ENCODE results near the gene KDM7A.

KDM7A gene

DNA sequence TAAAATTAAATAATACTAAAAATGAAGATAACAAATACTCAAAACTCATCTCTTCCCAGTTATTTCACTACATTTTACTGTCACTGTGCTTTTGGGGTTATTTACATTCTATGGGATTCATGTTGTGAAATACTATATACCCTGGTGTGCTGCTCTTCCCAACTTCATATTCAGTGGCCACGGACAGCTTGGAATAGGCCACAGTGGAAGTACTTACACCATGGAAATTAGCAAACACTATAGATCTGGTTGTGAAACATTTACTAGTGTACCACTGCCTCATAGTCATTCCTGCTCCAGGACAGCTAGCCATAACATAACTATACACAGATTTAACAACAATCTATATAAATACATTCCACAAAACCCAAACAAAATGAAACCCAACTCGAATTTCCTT lies 21.2 kb upstream of the KDM7A start:
- TF ChIP-seq ZFX (IDR thresholded peaks at IDR 0.05; ENCODE audit: borderline replicate concordance) = no peak
- TF ChIP-seq, protein P1, sequence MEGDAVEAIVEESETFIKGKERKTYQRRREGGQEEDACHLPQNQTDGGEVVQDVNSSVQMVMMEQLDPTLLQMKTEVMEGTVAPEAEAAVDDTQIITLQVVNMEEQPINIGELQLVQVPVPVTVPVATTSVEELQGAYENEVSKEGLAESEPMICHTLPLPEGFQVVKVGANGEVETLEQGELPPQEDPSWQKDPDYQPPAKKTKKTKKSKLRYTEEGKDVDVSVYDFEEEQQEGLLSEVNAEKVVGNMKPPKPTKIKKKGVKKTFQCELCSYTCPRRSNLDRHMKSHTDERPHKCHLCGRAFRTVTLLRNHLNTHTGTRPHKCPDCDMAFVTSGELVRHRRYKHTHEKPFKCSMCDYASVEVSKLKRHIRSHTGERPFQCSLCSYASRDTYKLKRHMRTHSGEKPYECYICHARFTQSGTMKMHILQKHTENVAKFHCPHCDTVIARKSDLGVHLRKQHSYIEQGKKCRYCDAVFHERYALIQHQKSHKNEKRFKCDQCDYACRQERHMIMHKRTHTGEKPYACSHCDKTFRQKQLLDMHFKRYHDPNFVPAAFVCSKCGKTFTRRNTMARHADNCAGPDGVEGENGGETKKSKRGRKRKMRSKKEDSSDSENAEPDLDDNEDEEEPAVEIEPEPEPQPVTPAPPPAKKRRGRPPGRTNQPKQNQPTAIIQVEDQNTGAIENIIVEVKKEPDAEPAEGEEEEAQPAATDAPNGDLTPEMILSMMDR (IDR thresholded peaks at IDR 0.05) = no peak
- H3K27ac ChIP-seq = no peak overlapping the region

GRCh38 chr7:140197218-140197890 lies 20.6 kb upstream of the KDM7A start:
- H3K27ac ChIP-seq = no peak overlapping the region
- no peak for TF ChIP-seq ZFX (IDR thresholded peaks at IDR 0.05; ENCODE audit: borderline replicate concordance)
- TF ChIP-seq, protein P1 (IDR thresholded peaks at IDR 0.05) = no peak

DNA sequence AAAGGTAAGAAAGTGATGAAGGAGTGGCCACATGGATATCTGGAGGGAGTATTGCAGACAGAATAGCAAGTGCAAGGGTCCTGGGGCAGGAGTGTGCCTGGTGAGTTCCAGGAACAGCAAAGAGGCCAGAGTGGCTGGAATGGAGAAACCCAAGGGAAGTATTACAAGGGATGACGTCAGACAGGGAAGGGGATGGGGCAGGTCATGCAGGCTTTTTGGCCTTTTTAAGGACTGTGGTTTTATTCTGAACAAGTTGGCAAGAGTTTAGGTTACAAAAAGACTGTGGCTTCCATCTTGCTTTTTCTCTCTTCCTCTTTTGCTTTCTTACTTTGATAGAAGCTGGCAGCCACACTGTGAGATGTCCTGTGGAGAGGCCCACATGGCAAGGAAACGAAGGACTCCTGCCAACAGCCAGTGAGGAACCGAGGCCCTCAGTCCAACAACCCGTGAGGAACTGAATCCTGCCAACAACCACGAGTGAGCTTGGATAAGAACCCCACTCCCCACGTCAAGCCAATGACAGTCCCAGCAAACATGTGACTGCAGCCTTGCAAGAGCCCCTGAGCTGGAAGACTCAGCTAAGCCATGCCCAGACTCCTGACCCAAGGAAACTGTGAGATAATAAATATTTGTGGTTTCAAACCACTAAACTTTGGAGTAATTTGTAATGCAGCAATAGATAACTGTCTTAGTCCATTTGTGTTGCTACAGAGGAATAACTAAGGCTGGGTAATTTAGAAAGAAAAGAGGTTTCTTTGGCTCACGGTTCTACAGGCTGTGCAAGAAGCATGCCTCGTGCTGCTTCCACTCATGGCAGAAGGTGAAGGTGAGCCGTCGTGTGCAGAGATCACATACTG lies 19.8 kb upstream of the KDM7A start:
- H3K27ac ChIP-seq = no peak overlapping the region
- TF ChIP-seq, protein P1 (IDR thresholded peaks at IDR 0.05) = no peak
- no peak for TF ChIP-seq ZFX (IDR thresholded peaks at IDR 0.05; ENCODE audit: borderline replicate concordance)

DNA sequence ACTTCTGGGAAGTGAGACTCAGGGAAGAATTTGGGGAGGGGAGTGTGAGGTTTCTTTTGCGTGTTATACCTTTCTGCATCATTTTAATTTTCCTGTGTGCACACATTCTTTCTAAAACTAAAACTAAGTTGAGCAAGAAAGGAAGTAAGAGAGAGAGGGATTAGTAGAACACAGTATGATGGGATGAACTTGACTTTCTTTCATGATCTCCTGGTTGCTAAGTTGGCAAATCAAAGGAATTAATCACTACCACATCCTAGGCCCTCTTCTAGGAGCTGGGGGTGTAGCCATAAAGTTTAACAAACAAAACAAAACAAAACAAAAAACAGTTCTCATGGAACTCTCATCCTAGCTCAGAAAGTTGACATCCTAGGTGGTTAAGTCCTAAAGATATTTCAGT lies 19.1 kb upstream of the KDM7A start:
- TF ChIP-seq, protein P1 (IDR thresholded peaks at IDR 0.05) = no peak
- TF ChIP-seq ZFX (IDR thresholded peaks at IDR 0.05; ENCODE audit: borderline replicate concordance) = no peak
- no peak overlapping the region for H3K27ac ChIP-seq

- TF ChIP-seq, protein P1 (IDR thresholded peaks at IDR 0.05) = no peak
- TF ChIP-seq ZFX (IDR thresholded peaks at IDR 0.05; ENCODE audit: borderline replicate concordance) = no peak
- no peak overlapping the region for H3K27ac ChIP-seq
Measured at GRCh38 chr7:140192620-140193019, 15.8 kb upstream of the KDM7A start.

- H3K27ac ChIP-seq = no peak overlapping the region
- TF ChIP-seq ZFX (IDR thresholded peaks at IDR 0.05; ENCODE audit: borderline replicate concordance) = no peak
- TF ChIP-seq, protein P1 (IDR thresholded peaks at IDR 0.05) = no peak
Measured at GRCh38 chr7:140192176-140192575, 15.4 kb upstream of the KDM7A start.

DNA sequence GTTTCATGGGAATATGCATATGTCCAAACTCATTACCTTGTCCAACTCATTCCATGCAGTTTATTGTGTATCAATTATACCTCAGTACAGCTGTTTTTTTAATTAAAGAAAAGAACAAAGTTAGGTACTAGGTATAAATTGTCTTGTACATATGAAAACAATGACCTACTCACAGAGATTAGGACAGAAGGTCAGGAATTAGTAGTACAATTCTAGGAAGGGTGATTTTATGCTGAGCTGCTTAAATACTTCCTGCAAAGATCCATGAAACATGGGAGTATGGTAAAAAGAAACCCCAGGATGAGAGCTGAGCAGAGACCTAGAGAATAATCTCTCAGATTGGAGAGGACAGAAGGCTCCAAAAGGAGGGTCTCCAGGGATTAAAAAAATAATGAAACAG lies 13.8 kb upstream of the KDM7A start:
- TF ChIP-seq, protein P1 (IDR thresholded peaks at IDR 0.05) = no peak
- no peak for TF ChIP-seq ZFX (IDR thresholded peaks at IDR 0.05; ENCODE audit: borderline replicate concordance)
- no peak overlapping the region for H3K27ac ChIP-seq

Measured in 22Rv1 (cell line).